IMR-90 (cell line): ENCODE results near the gene CDC7. TPM values are rescaled to one million over a fixed set of nuclear protein-coding genes. Genes with fewer than 3 reads are reported as not detected.

Source experiments
- ATAC-seq: fragments of 200-7000 bp; cut with Tn5 transposase; 2 replicates; pipeline ENCODE4 v1.9.1; 2020; ENCODE audit warnings: low read depth, mild to moderate bottlenecking, moderate library complexity
- BruUV-seq: library from RNA; stranded (reverse); fragments of 400-500 nt; replicated peaks from 2 replicates; lab custom pipeline; 2021; lab: Mats Ljungman, UMichigan
- CTCF ChIA-PET: fragments of 300-600 bp; formaldehyde crosslinking; extraction: SDS; loops from one replicate; lab custom pipeline; 2021; ENCODE audit warnings: antibody characterized with exemption; lab: Yijun Ruan, JAX
- POLR2A ChIA-PET: fragments of 300-600 bp; sonication (Branson Sonifier 250); formaldehyde crosslinking; loops from one replicate; lab custom pipeline; 2022; ENCODE audit warnings: antibody characterized with exemption; ENCODE audit not compliant: unreplicated experiment; lab: Charles Lee
- DNase-seq: peaks from one replicate; pipeline ENCODE4 v3.0.0; 2013
- H2AFZ ChIP-seq: replicated peaks from 2 replicates; pipeline ENCODE3; 2013; ENCODE audit warnings: low read length, mild to moderate bottlenecking; ENCODE audit not compliant: poor library complexity
- H2AK5ac ChIP-seq: 2 replicates; pipeline ENCODE4 v1.6.1; 2013; ENCODE audit warnings: low read depth, low read length, inconsistent platforms
- H2AK9ac ChIP-seq: replicated peaks from 2 replicates; pipeline ENCODE3; 2013; ENCODE audit warnings: mild to moderate bottlenecking, low read depth, low read length, moderate library complexity; ENCODE audit not compliant: poor library complexity
- H2BK120ac ChIP-seq: 2 replicates; pipeline ENCODE4 v1.6.1; 2013; ENCODE audit warnings: low read depth, low read length, inconsistent platforms
- H2BK15ac ChIP-seq: 3 replicates; pipeline ENCODE4 v1.6.1; 2013; ENCODE audit warnings: low read depth, low read length, inconsistent platforms
- H2BK20ac ChIP-seq: 2 replicates; pipeline ENCODE4 v1.6.1; 2013; ENCODE audit warnings: low read depth, mild to moderate bottlenecking, inconsistent platforms, low read length, moderate library complexity
- H2BK5ac ChIP-seq: 2 replicates; pipeline ENCODE4 v1.6.1; 2013; ENCODE audit warnings: mild to moderate bottlenecking, low read depth, low read length, inconsistent platforms; ENCODE audit not compliant: poor library complexity, severe bottlenecking
- H3K14ac ChIP-seq: replicated peaks from 2 replicates; pipeline ENCODE4 v1.6.1; 2013; ENCODE audit warnings: low read depth, low read length, inconsistent platforms
- H3K18ac ChIP-seq: 2 replicates; pipeline ENCODE4 v1.6.1; 2013; ENCODE audit warnings: low read depth, low read length, control low read depth
- H3K23ac ChIP-seq: 2 replicates; pipeline ENCODE4 v1.6.1; 2013; ENCODE audit warnings: low read depth, low read length, inconsistent platforms
- H3K27ac ChIP-seq: 2 replicates; pipeline ENCODE4 v1.5.1; 2013; ENCODE audit warnings: mild to moderate bottlenecking, control low read depth, low read length; ENCODE audit not compliant: insufficient read depth
- H3K27me3 ChIP-seq: 2 replicates; pipeline ENCODE4 v1.6.1; 2013; ENCODE audit warnings: low read length; ENCODE audit not compliant: control insufficient read depth, insufficient read depth
- H3K36me3 ChIP-seq: 2 replicates; pipeline ENCODE4 v1.6.1; 2013; ENCODE audit warnings: low read length, mixed read lengths; ENCODE audit not compliant: control insufficient read depth, insufficient read depth
- H3K4ac ChIP-seq: 2 replicates; pipeline ENCODE4 v1.6.1; 2013; ENCODE audit warnings: low read depth, low read length, inconsistent platforms
- H3K4me1 ChIP-seq: 2 replicates; pipeline ENCODE4 v1.6.1; 2013; ENCODE audit warnings: low read length, mixed read lengths; ENCODE audit not compliant: control insufficient read depth, insufficient read depth
- H3K4me2 ChIP-seq: 2 replicates; pipeline ENCODE4 v1.6.1; 2013; ENCODE audit warnings: low read depth, mild to moderate bottlenecking, control low read depth, low read length, moderate library complexity
- H3K4me3 ChIP-seq: 2 replicates; pipeline ENCODE4 v1.5.1; 2013; ENCODE audit warnings: low read depth, mild to moderate bottlenecking, control low read depth, low read length, moderate library complexity; ENCODE audit not compliant: insufficient read depth
- H3K56ac ChIP-seq: 2 replicates; pipeline ENCODE4 v1.6.1; 2013; ENCODE audit warnings: low read length, inconsistent platforms; ENCODE audit not compliant: insufficient read depth; ENCODE audit errors: extremely low read depth
- H3K79me1 ChIP-seq, 2 experiments: 2 replicates each; pipeline ENCODE4 v1.6.1; 2013; ENCODE audit warnings: low read length in 2 of 2, inconsistent platforms in 1 of 2, low read depth in 1 of 2
- H3K9ac ChIP-seq: 2 replicates; pipeline ENCODE4 v1.6.1; 2013; ENCODE audit warnings: low read depth, low read length, control low read depth
- H3K9me1 ChIP-seq: 2 replicates; pipeline ENCODE4 v1.6.1; 2013; ENCODE audit warnings: low read length, inconsistent platforms; ENCODE audit not compliant: insufficient read depth
- H3K9me3 ChIP-seq: 2 replicates; pipeline ENCODE4 v1.6.1; 2013; ENCODE audit warnings: low read length; ENCODE audit not compliant: control insufficient read depth, insufficient read depth
- H4K20me1 ChIP-seq: 2 replicates; pipeline ENCODE4 v1.6.1; 2013; ENCODE audit warnings: low read length, inconsistent platforms; ENCODE audit not compliant: insufficient read depth
- H4K5ac ChIP-seq: 2 replicates; pipeline ENCODE4 v1.6.1; 2013; ENCODE audit warnings: mild to moderate bottlenecking, low read depth, low read length, control low read depth
- H4K8ac ChIP-seq, 2 experiments: 2 replicates each; pipeline ENCODE4 v1.6.1; 2013; ENCODE audit warnings: low read depth in 2 of 2, low read length in 2 of 2, control low read depth in 1 of 2, inconsistent platforms in 1 of 2
- H4K91ac ChIP-seq: 2 replicates; pipeline ENCODE4 v1.6.1; 2013; ENCODE audit warnings: low read depth, low read length, inconsistent platforms; ENCODE audit not compliant: insufficient read depth
- BHLHE40 ChIP-seq: fragments of 150-350 bp; IDR thresholded peaks from 2 replicates; pipeline ENCODE4 v1.6.1; 2016; ENCODE audit warnings: mild to moderate bottlenecking, low read depth, low read length
- CEBPB ChIP-seq: IDR thresholded peaks from 2 replicates; pipeline ENCODE4 v1.6.1; 2012; ENCODE audit warnings: low read depth, low read length, improper control_type of control experiment
- CHD1 ChIP-seq: IDR thresholded peaks from 2 replicates; pipeline ENCODE4 v1.6.1; 2012; ENCODE audit warnings: low read depth, low read length, improper control_type of control experiment
- FOS ChIP-seq: fragments of 150-350 bp; IDR thresholded peaks from 2 replicates; pipeline ENCODE4 v1.6.1; 2016; ENCODE audit warnings: low read depth, low read length
- MAFK ChIP-seq: IDR thresholded peaks from 2 replicates; pipeline ENCODE4 v1.6.1; 2012; ENCODE audit warnings: low read depth, low read length, improper control_type of control experiment
- MAZ ChIP-seq: IDR thresholded peaks from 2 replicates; pipeline ENCODE4 v1.6.1; 2012; ENCODE audit warnings: low read depth, mild to moderate bottlenecking, low read length, improper control_type of control experiment, moderate library complexity, borderline replicate concordance
- MXI1 ChIP-seq: IDR thresholded peaks from 2 replicates; pipeline ENCODE4 v1.6.1; 2012; ENCODE audit warnings: low read depth, mild to moderate bottlenecking, low read length, moderate library complexity, borderline replicate concordance
- NFE2L2 ChIP-seq: fragments of 150-350 bp; IDR thresholded peaks from 2 replicates; pipeline ENCODE4 v1.6.1; 2016; ENCODE audit warnings: low read depth, mild to moderate bottlenecking, low read length
- POLR2A ChIP-seq: IDR thresholded peaks from 2 replicates; pipeline ENCODE4 v1.6.1; 2012; ENCODE audit warnings: mild to moderate bottlenecking, low read depth, low read length
- RAD21 ChIP-seq: IDR thresholded peaks from 2 replicates; pipeline ENCODE4 v1.6.1; 2012; ENCODE audit warnings: low read length, improper control_type of control experiment
- RCOR1 ChIP-seq: IDR thresholded peaks from 2 replicates; pipeline ENCODE4 v1.6.1; 2012; ENCODE audit warnings: mild to moderate bottlenecking, low read length, improper control_type of control experiment; ENCODE audit not compliant: insufficient replicate concordance
- RFX5 ChIP-seq: IDR thresholded peaks from 2 replicates; pipeline ENCODE4 v1.8.0; 2012; ENCODE audit warnings: low read depth, mild to moderate bottlenecking, low read length, moderate library complexity
- SMC3 ChIP-seq: fragments of 150-350 bp; IDR thresholded peaks from 2 replicates; pipeline ENCODE4 v1.6.1; 2016; ENCODE audit warnings: low read depth, mild to moderate bottlenecking, antibody characterized with exemption, low read length, moderate library complexity
- WGBS, 2 experiments: methylation state at CpG; one replicate each; pipeline versions ENCODE4 v1.1.5 to v1.1.7; 2013; ENCODE audit warnings: missing lambda C conversion rate in 2 of 2; ENCODE audit not compliant: insufficient read length in 1 of 2; ENCODE audit errors: extremely low coverage in 2 of 2; 5-methylcytosine and 5-hydroxymethylcytosine counted together
- dilution Hi-C: fragments of 300-500 bp; cut with HindIII; formaldehyde crosslinking; loops from one replicate; pipeline ENCODE4 v1.14.3; 2018; ENCODE audit warnings: low sequenced_read_pairs; ENCODE audit not compliant: unreplicated experiment
- in situ Hi-C: fragments of 300-500 bp; cut with MboI; formaldehyde crosslinking; loops from 3 replicates; pipeline ENCODE4 v1.14.3; 2019; ENCODE audit warnings: low sequenced_read_pairs, inconsistent platforms, mixed read lengths
- intact Hi-C: fragments of 100-400 bp; cut with micrococcal nuclease; formaldehyde crosslinking; loops from 2 replicates; pipeline ENCODE4 v1.10.0; 2022
- polyA plus RNA-seq, 3 experiments: library from polyadenylated mRNA; depleted of rRNA; stranded (reverse); fragments of >200 nt; gene quantifications; 2 replicates each; pipeline ENCODE4 v1.2.3, GENCODE V29; 2012; ENCODE audit warnings: low replicate concordance in 1 of 3
- total RNA-seq: library from RNA; depleted of rRNA; stranded (reverse); fragments of >200 nt; gene quantifications from 2 replicates; pipeline ENCODE4 v1.2.3, GENCODE V29; 2012
- TF ChIP-seq, protein P1 (sequence below): fragments of 150-350 bp; IDR thresholded peaks from 2 replicates; pipeline ENCODE4 v1.6.1; 2016; ENCODE audit warnings: low read depth, mild to moderate bottlenecking, low read length, moderate library complexity, borderline replicate concordance
- TF ChIP-seq, protein P2 (sequence below): conservative IDR thresholded peaks from 2 replicates; pipeline ENCODE4 v1.5.1; 2012; ENCODE audit warnings: mild to moderate bottlenecking, low read depth, low read length, improper control_type of control experiment
- TF ChIP-seq, protein P3 (sequence below): fragments of 150-350 bp; IDR thresholded peaks from 2 replicates; pipeline ENCODE4 v1.6.1; 2017; ENCODE audit warnings: mild to moderate bottlenecking, antibody characterized with exemption, low read length, low read depth

The CDC7 gene
- total and polyA plus RNA-seq, 2 of the 4 experiments (the other 2 are of a cell fraction): 4.3 to 4.7 TPM

DNA sequence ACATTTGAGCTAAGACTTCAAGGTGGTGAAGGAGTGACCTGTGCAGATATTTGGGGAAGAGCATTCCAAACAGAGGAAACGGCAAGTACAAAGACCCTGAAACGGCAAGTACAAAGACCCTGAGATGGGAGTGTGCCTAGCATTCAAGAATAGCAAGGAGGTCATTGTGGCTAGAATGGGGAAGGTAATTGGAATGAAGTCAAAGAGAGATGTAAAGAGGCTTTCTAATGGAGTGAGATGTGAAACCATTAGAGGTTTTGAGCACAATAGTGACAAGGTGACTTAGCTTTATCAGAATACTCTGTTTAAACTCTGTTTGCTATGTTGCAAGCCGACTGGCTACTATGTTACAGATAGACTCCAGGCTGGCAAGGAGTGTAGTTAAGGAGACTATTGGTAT lies 4.4 kb downstream of the CDC7 start:
- Histone ChIP-seq H3K4me3 (no peak overlapping the region), H3K4me1 (no peaks in the 10 kb centered on the region; the same call in 1 of the 2 replicates), H3K4ac (no peak overlapping the region), H3K27ac (no peak overlapping the region), H2AK9ac (no peak overlapping the region), H2AK5ac (no peak overlapping the region), H4K8ac (no peak overlapping the region), H3K9me3 (no peaks in the 10 kb centered on the region), H3K9ac (no peak overlapping the region), H2BK15ac (no peak overlapping the region), H3K56ac (no peak overlapping the region), H3K27me3 (no peaks in the 10 kb centered on the region), H3K36me3 (no peaks in the 10 kb centered on the region), H4K20me1 (no peaks in the 10 kb centered on the region; the same call in 1 of the 2 replicates), H2BK5ac (no peak overlapping the region), H3K18ac (no peak overlapping the region), H3K4me2 (no peak overlapping the region), H4K5ac (no peak overlapping the region), H4K91ac (no peak overlapping the region), H3K23ac (no peak overlapping the region), H3K9me1 (no peaks in the 10 kb centered on the region), H2BK120ac (no peak overlapping the region), H2BK20ac (no peak overlapping the region), H3K14ac (no peak overlapping the region), H2AFZ (no peak overlapping the region), H3K79me1 (peaks cover 11 to 23% of the 10 kb centered on the region in 2 experiments)
- CTCF ChIA-PET: interaction anchor here (0.6 kb wide), 1 partner anchor 814 kb away, joined by 3 read pairs; no protein-coding TSS in a partner anchor
- intact Hi-C loops (no loop called here), in situ Hi-C loops (no loop called here), dilution Hi-C loops (no loop called here)
- TF ChIP-seq FOS: no peak
- TF ChIP-seq MAZ: no peak
- TF ChIP-seq CHD1: no peak
- no peak for TF ChIP-seq CEBPB
- no peak for TF ChIP-seq MXI1
- no peak for TF ChIP-seq POLR2A
- TF ChIP-seq RFX5: no peak
- no peak for TF ChIP-seq RAD21
- no peak for TF ChIP-seq SMC3
- no peak for TF ChIP-seq RCOR1
- TF ChIP-seq MAFK: no peak
- TF ChIP-seq, protein P1, sequence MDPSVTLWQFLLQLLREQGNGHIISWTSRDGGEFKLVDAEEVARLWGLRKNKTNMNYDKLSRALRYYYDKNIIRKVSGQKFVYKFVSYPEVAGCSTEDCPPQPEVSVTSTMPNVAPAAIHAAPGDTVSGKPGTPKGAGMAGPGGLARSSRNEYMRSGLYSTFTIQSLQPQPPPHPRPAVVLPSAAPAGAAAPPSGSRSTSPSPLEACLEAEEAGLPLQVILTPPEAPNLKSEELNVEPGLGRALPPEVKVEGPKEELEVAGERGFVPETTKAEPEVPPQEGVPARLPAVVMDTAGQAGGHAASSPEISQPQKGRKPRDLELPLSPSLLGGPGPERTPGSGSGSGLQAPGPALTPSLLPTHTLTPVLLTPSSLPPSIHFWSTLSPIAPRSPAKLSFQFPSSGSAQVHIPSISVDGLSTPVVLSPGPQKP: no peak
- TF ChIP-seq, protein P2, sequence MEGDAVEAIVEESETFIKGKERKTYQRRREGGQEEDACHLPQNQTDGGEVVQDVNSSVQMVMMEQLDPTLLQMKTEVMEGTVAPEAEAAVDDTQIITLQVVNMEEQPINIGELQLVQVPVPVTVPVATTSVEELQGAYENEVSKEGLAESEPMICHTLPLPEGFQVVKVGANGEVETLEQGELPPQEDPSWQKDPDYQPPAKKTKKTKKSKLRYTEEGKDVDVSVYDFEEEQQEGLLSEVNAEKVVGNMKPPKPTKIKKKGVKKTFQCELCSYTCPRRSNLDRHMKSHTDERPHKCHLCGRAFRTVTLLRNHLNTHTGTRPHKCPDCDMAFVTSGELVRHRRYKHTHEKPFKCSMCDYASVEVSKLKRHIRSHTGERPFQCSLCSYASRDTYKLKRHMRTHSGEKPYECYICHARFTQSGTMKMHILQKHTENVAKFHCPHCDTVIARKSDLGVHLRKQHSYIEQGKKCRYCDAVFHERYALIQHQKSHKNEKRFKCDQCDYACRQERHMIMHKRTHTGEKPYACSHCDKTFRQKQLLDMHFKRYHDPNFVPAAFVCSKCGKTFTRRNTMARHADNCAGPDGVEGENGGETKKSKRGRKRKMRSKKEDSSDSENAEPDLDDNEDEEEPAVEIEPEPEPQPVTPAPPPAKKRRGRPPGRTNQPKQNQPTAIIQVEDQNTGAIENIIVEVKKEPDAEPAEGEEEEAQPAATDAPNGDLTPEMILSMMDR: no peak
- no peak for TF ChIP-seq NFE2L2
- no peak for TF ChIP-seq BHLHE40
- TF ChIP-seq, protein P3, sequence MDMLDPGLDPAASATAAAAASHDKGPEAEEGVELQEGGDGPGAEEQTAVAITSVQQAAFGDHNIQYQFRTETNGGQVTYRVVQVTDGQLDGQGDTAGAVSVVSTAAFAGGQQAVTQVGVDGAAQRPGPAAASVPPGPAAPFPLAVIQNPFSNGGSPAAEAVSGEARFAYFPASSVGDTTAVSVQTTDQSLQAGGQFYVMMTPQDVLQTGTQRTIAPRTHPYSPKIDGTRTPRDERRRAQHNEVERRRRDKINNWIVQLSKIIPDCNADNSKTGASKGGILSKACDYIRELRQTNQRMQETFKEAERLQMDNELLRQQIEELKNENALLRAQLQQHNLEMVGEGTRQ: no peak
- WGBS, 2 experiments: 77% methylated on average over 2 of the region's 3 CpGs; no CpG with 5 or more reads in 1 of the 2 experiments
- DNase-seq (no peak), ATAC-seq (no peak)
- POLR2A ChIA-PET: no interaction called here
- BruUV-seq: no TSS peak
